HG03432 (cell line): ENCODE results near the gene PTN.

Source experiments
- ATAC-seq: cut with Tn5 transposase; IDR thresholded peaks from one replicate; pipeline ENCODE4 v1.9.1; 2021; ENCODE audit warnings: mild to moderate bottlenecking, moderate library complexity; ENCODE audit not compliant: unreplicated experiment

The PTN gene

GRCh38 chr7:137343281-137343841 lies at the start of gene PTN:
PTN (minus strand) TSS chr7:137343733; CDS start chr7:137254973, 88,760 bp downstream.
- ATAC-seq, result no peak

GRCh38 chr7:137390076-137390475 lies 46.5 kb upstream of the PTN start:
- no peak for ATAC-seq

GRCh38 chr7:137388916-137389315 lies 45.4 kb upstream of the PTN start:
- ATAC-seq, result no peak

- ATAC-seq, result no peak
These were observed 43.4 kb upstream of the PTN start for GRCh38 chr7:137386966-137387365.

- no peak for ATAC-seq
These were observed 37.5 kb upstream of the PTN start for GRCh38 chr7:137381045-137381444.

- ATAC-seq, result no peak
These were observed 30.0 kb upstream of the PTN start for GRCh38 chr7:137373507-137373906.

- no peak for ATAC-seq
These were observed 28.1 kb upstream of the PTN start for GRCh38 chr7:137371616-137372015.

- no peak for ATAC-seq
These were observed 23.5 kb upstream of the PTN start for GRCh38 chr7:137366995-137367394.

GRCh38 chr7:137363683-137364082 lies 20.1 kb upstream of the PTN start:
- no peak for ATAC-seq

GRCh38 chr7:137360087-137360679 lies 16.6 kb upstream of the PTN start:
- no peak for ATAC-seq

- no peak for ATAC-seq
These were observed 11.4 kb upstream of the PTN start for GRCh38 chr7:137354961-137355360.

GRCh38 chr7:137354396-137354795 lies 10.9 kb upstream of the PTN start:
- ATAC-seq, result no peak

GRCh38 chr7:137351941-137352340 lies 8.4 kb upstream of the PTN start:
- no peak for ATAC-seq

GRCh38 chr7:137345799-137346449 lies 2.4 kb upstream of the PTN start:
- ATAC-seq, result no peak

GRCh38 chr7:137342828-137343261 lies 688 bp downstream of the PTN start:
- ATAC-seq, result no peak

GRCh38 chr7:137342265-137342664 lies 1.3 kb downstream of the PTN start:
- no peak for ATAC-seq

GRCh38 chr7:137337902-137338301 lies 5.6 kb downstream of the PTN start:
- no peak for ATAC-seq

GRCh38 chr7:137335814-137336213 lies 7.7 kb downstream of the PTN start:
- ATAC-seq, result no peak

GRCh38 chr7:137331378-137331777 lies 12.2 kb downstream of the PTN start:
- ATAC-seq, result no peak

GRCh38 chr7:137329411-137329810 lies 14.1 kb downstream of the PTN start:
- no peak for ATAC-seq

GRCh38 chr7:137328373-137329120 lies 15.0 kb downstream of the PTN start:
- ATAC-seq, result no peak

- ATAC-seq, result no peak
These were observed 17.6 kb downstream of the PTN start for GRCh38 chr7:137325927-137326326.
